PC-3 (cell line): ENCODE data around the gene SACS. TPM values are rescaled to one million over a fixed set of nuclear protein-coding genes. Genes with fewer than 3 reads are reported as not detected.

Experiments
- ATAC-seq: fragments of 200-7000 bp; cut with Tn5 transposase; 2 replicates; pipeline ENCODE4 v1.9.1; 2020; ENCODE audit warnings: mild to moderate bottlenecking, moderate library complexity
- BruUV-seq: library from RNA; stranded (reverse); fragments of 400-500 nt; replicated peaks from 2 replicates; lab custom pipeline; 2021; lab: Mats Ljungman, UMichigan
- CTCF ChIA-PET: fragments of 300-600 bp; sonication (Branson Sonifier 250); formaldehyde crosslinking; loops from one replicate; lab custom pipeline; 2022; ENCODE audit warnings: antibody characterized with exemption; lab: Charles Lee
- POLR2A ChIA-PET: fragments of 300-600 bp; sonication (Branson Sonifier 250); formaldehyde crosslinking; loops from one replicate; lab custom pipeline; 2022; ENCODE audit warnings: antibody characterized with exemption; ENCODE audit not compliant: unreplicated experiment; lab: Charles Lee
- DNase-seq: peaks from one replicate; pipeline ENCODE4 v3.0.0-alpha.2; 2015
- H2AFZ ChIP-seq: fragments of 300-600 bp; sonication (generic); 2 replicates; pipeline ENCODE4 v1.6.0; 2016; ENCODE audit warnings: antibody characterized with exemption, low read length
- H3F3A ChIP-seq: fragments of 300-600 bp; sonication (generic); one replicate; pipeline ENCODE4 v1.6.0; 2017; ENCODE audit warnings: antibody characterized with exemption, low read length, control low read depth, mild to moderate bottlenecking; ENCODE audit not compliant: unreplicated experiment
- H3K27ac ChIP-seq: fragments of 300-600 bp; sonication (generic); 2 replicates; pipeline ENCODE4 v1.5.1; 2016; ENCODE audit warnings: mild to moderate bottlenecking, low read length
- H3K27me3 ChIP-seq: fragments of 300-600 bp; sonication (generic); 2 replicates; pipeline ENCODE4 v1.6.1; 2016; ENCODE audit warnings: low read length, mixed read lengths
- H3K36me3 ChIP-seq: fragments of 300-600 bp; sonication (generic); 2 replicates; pipeline ENCODE4 v1.6.1; 2016; ENCODE audit warnings: low read depth, mixed run types, low read length, mixed read lengths
- H3K4me1 ChIP-seq: fragments of 300-600 bp; sonication (generic); 2 replicates; pipeline ENCODE4 v1.5.1; 2016; ENCODE audit warnings: low read length; ENCODE audit not compliant: insufficient read depth
- H3K4me2 ChIP-seq: fragments of 300-600 bp; sonication (generic); 2 replicates; pipeline ENCODE4 v1.6.0; 2016; ENCODE audit warnings: low read length
- H3K4me3 ChIP-seq: fragments of 300-600 bp; sonication (generic); 2 replicates; pipeline ENCODE4 v1.5.1; 2016; ENCODE audit warnings: mild to moderate bottlenecking, low read length, mixed read lengths
- H3K79me2 ChIP-seq: fragments of 300-600 bp; sonication (generic); 2 replicates; pipeline ENCODE4 v1.6.1; 2017; ENCODE audit warnings: low read length, mixed read lengths
- H3K9ac ChIP-seq: fragments of 300-600 bp; sonication (generic); 2 replicates; pipeline ENCODE4 v1.6.0; 2016; ENCODE audit warnings: mild to moderate bottlenecking, low read length
- H3K9me2 ChIP-seq: fragments of 300-600 bp; sonication (generic); replicated peaks from 2 replicates; pipeline ENCODE4 v1.6.1; 2016; ENCODE audit warnings: mixed run types, low read length, mixed read lengths
- H3K9me3 ChIP-seq: fragments of 300-600 bp; sonication (generic); 2 replicates; pipeline ENCODE4 v1.6.1; 2016; ENCODE audit warnings: low read length, mixed read lengths
- H4K20me1 ChIP-seq: fragments of 300-600 bp; sonication (generic); 2 replicates; pipeline ENCODE4 v1.6.1; 2016; ENCODE audit warnings: low read length, mixed read lengths
- EZH2 ChIP-seq: fragments of 300-600 bp; sonication (generic); IDR thresholded peaks from one replicate; pipeline ENCODE4 v1.6.1; 2017; ENCODE audit warnings: antibody characterized with exemption, mild to moderate bottlenecking, low read length; ENCODE audit not compliant: unreplicated experiment
- EZH2phosphoT487 ChIP-seq: fragments of 300-600 bp; sonication (generic); IDR thresholded peaks from 2 replicates; pipeline ENCODE4 v1.6.1; 2018; ENCODE audit warnings: mild to moderate bottlenecking, antibody characterized with exemption, low read length, borderline replicate concordance
- intact Hi-C: fragments of 100-400 bp; cut with micrococcal nuclease; formaldehyde crosslinking; loops from 2 replicates; pipeline ENCODE4 v1.9.0; 2023
- total RNA-seq: library from RNA; depleted of rRNA; stranded (reverse); fragments of >200 nt; gene quantifications from 2 replicates; pipeline ENCODE4 v1.2.3, GENCODE V29; 2014
- TF ChIP-seq, protein P1 (sequence below): fragments of 300-600 bp; sonication (generic); conservative IDR thresholded peaks from 2 replicates; pipeline ENCODE4 v1.5.1; 2017; ENCODE audit warnings: antibody characterized with exemption, low read depth, mild to moderate bottlenecking, low read length

Gene SACS
- total RNA-seq, 1 experiment from 2014 or later, result 31.6 TPM

DNA sequence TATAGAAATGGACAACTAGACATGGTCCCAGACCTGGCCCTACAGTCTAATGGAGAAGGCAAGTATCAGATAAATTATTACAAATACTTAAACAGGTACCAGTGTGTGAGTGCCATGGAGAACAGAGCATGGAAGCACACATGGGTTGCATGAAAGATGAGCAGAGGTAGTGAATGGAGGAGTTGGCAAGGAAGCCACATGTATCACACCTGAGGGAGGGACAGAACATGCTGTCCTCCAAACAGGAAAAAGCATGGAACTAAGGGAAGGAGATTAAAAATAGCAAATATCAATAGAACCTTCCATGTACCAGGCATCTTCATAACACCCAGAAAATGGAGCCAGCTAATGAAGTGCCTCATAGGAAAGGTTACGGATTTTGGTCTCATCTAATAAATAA, 85.9 kb downstream of the SACS start:
- Histone ChIP-seq H3K9me3 (no peaks in the 10 kb centered on the region), H4K20me1 (no peaks in the 10 kb centered on the region), H3K9me2 (no peaks in the 10 kb centered on the region), H3K27ac (no peak overlapping the region), H2AFZ (no peak overlapping the region), H3K9ac (no peak overlapping the region), H3K79me2 (0 out of 2 replicates have a peak, but pooled peaks cover 4% of the 10 kb centered on the region), H3K27me3 (no peaks in the 10 kb centered on the region), H3K4me1 (no peaks in the 10 kb centered on the region), H3K36me3 (peaks cover 26% of the 10 kb centered on the region; the same call in 1 of the 2 replicates), H3K4me3 (no peak overlapping the region), H3F3A (no peaks in the 10 kb centered on the region), H3K4me2 (no peak overlapping the region)
- intact Hi-C loops, result no loop called here
- DNase-seq (no peak), ATAC-seq (no peak)
- TF ChIP-seq EZH2phosphoT487, result no peak
- TF ChIP-seq, protein P1, sequence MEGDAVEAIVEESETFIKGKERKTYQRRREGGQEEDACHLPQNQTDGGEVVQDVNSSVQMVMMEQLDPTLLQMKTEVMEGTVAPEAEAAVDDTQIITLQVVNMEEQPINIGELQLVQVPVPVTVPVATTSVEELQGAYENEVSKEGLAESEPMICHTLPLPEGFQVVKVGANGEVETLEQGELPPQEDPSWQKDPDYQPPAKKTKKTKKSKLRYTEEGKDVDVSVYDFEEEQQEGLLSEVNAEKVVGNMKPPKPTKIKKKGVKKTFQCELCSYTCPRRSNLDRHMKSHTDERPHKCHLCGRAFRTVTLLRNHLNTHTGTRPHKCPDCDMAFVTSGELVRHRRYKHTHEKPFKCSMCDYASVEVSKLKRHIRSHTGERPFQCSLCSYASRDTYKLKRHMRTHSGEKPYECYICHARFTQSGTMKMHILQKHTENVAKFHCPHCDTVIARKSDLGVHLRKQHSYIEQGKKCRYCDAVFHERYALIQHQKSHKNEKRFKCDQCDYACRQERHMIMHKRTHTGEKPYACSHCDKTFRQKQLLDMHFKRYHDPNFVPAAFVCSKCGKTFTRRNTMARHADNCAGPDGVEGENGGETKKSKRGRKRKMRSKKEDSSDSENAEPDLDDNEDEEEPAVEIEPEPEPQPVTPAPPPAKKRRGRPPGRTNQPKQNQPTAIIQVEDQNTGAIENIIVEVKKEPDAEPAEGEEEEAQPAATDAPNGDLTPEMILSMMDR, result no peak
- TF ChIP-seq EZH2, result no peak
- ChIA-PET POLR2A (no interaction called here), CTCF (no interaction called here)
- no TSS peak for BruUV-seq

DNA sequence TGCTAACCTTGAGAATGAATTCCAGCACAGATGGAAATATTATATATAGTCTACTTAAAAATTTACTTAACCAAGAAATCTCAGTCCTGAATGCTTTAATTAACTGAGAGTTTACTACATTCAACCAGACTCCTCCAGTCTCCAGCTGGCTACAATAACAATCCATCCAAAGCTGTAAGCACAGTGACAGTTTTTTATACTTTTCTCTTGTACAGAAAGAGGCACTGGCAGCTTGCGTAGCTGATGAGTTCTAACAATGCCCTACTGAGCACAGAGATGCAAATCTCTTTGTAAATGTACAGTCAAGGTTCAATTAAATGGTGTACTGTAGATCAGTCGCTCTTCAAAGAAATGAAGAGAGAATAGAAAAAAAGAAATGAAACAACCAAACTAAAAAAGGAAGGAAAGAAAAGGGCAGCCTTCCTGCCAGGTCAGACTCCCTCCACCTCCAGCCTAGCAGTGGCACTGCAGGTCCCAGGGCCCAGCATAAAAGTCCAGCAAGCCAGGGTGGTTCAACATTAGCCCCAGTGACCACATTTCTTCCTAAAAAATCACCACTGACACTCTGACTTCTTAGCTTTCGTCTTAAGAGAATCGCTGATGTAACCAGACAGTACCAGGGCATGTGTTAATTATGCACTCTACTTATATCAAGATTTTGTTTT, 88.4 kb downstream of the SACS start:
- no peak overlapping the region for H3K27ac ChIP-seq
- no peaks in the 10 kb centered on the region for H3K9me2 ChIP-seq
- no peaks in the 10 kb centered on the region for H3K4me1 ChIP-seq
- H3F3A ChIP-seq, result no peaks in the 10 kb centered on the region
- no peaks in the 10 kb centered on the region for H3K9me3 ChIP-seq
- BruUV-seq, result no TSS peak
- TF ChIP-seq EZH2, result no peak
- no peak for TF ChIP-seq EZH2phosphoT487
- TF ChIP-seq, protein P1, result no peak
- H3K79me2 ChIP-seq, result 0 out of 2 replicates have a peak, but pooled peaks cover 4% of the 10 kb centered on the region
- no peak overlapping the region for H3K4me3 ChIP-seq
- ChIA-PET POLR2A (no interaction called here), CTCF (no interaction called here)
- peaks cover 35% of the 10 kb centered on the region for H3K36me3 ChIP-seq
- H3K4me2 ChIP-seq, result no peak overlapping the region
- DNase-seq (no peak), ATAC-seq (no peak)
- intact Hi-C loops, result no loop called here
- no peaks in the 10 kb centered on the region for H3K27me3 ChIP-seq
- no peak overlapping the region for H2AFZ ChIP-seq
- no peaks in the 10 kb centered on the region for H4K20me1 ChIP-seq
- H3K9ac ChIP-seq, result no peak overlapping the region

DNA sequence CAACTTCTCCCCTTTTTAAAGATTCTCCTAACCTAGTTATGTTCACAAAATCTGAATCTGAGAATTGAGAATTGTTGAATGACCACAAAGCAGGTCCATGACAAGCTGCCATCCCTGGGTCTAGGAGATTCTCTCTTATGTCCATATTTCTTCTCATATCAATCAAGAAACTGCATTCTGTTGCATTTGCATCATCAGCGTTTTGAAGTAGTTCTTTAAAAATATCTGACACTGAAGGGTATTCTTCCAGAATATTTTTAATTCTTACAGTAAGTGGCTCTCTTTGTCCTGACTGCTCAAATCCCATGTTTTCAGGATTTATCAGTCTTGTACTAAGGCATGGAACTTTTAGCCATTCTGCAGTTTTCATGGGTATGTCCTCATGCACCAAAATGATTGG, 94.3 kb downstream of the SACS start:
- Histone ChIP-seq H3K4me1 (no peaks in the 10 kb centered on the region), H3K79me2 (no peaks in the 10 kb centered on the region), H4K20me1 (no peaks in the 10 kb centered on the region), H3K9me2 (no peaks in the 10 kb centered on the region), H3K9ac (no peak overlapping the region), H3K4me3 (no peak overlapping the region), H3K36me3 (peaks cover 20% of the 10 kb centered on the region), H3K27me3 (no peaks in the 10 kb centered on the region), H3K9me3 (no peaks in the 10 kb centered on the region), H3K27ac (no peak overlapping the region), H2AFZ (no peak overlapping the region), H3F3A (no peaks in the 10 kb centered on the region), H3K4me2 (no peak overlapping the region)
- intact Hi-C loops, result no loop called here
- no peak for DNase-seq
- no TSS peak for BruUV-seq
- ChIA-PET POLR2A (no interaction called here), CTCF (no interaction called here)
- TF ChIP-seq, protein P1, result no peak
- TF ChIP-seq EZH2phosphoT487, result no peak
- TF ChIP-seq EZH2, result no peak
- no peak for ATAC-seq
